ENCODE measurements around the gene NPC2.

Gene NPC2

DNA sequence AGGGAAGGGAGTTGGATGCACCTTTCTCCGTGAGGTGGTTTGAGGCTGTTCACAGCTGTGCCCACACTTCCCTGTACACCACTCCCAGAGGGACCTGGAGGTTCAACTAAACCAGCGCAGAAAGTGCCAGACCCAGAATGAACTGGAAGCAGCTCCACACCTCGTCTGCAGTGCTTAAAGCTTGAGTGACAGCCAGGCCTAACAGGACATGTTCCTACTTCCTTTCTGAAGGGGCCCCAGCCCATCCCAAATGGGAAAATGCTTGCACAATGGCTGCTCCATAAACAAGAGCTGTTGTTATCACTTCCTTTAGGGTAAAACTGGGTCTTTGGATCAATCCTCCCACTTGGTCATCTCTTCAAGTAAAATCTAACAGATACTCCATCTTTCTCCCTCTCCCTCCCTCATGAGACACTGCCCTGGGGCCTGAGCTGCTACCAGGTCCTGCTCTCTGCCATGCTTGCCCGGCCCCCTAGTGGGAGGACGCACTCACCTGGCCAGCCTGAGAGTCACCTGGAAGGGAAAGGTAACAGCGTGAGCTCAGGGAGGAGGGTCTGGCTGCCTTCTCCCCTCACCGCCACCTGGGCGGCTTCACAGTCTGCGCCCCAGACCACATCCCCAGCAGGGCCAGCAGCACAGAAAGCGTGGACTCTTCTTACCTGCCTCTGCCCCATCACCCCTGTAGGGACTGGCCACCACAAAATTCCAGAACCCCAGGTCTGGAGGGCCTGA is 33.9 kb upstream of the NPC2 start:
- TF ChIP-seq ZFX (IDR thresholded peaks at IDR 0.05) = no peak
- TF ChIP-seq, protein P1, sequence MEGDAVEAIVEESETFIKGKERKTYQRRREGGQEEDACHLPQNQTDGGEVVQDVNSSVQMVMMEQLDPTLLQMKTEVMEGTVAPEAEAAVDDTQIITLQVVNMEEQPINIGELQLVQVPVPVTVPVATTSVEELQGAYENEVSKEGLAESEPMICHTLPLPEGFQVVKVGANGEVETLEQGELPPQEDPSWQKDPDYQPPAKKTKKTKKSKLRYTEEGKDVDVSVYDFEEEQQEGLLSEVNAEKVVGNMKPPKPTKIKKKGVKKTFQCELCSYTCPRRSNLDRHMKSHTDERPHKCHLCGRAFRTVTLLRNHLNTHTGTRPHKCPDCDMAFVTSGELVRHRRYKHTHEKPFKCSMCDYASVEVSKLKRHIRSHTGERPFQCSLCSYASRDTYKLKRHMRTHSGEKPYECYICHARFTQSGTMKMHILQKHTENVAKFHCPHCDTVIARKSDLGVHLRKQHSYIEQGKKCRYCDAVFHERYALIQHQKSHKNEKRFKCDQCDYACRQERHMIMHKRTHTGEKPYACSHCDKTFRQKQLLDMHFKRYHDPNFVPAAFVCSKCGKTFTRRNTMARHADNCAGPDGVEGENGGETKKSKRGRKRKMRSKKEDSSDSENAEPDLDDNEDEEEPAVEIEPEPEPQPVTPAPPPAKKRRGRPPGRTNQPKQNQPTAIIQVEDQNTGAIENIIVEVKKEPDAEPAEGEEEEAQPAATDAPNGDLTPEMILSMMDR (conservative IDR thresholded peaks at IDR 0.05) = no peak
- H3K27ac ChIP-seq = no peak overlapping the region

DNA sequence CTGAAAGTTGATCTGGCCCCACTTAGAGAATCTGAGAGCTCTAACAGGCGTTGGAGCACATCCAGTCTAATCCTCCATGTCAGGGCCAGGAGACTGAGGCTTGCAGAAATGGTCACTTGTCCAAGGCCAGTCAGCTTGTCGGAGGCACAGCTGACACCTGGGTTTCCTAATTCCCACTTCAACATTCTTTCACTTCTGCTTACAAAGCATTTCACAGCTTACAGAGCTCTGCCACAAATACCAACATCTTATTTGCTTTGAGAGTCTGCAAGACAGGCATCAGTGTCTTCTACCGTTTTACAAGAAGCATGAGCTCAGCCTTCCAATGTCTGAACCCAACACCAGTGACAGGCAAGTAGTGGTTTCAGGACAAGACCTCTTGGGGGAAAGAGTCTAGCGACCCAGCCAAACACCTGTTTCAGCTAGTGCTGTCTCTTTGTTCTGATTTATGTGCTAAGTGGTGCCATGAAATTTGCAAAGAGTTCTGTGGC is 32.3 kb upstream of the NPC2 start:
- H3K27ac ChIP-seq = no peak overlapping the region

DNA sequence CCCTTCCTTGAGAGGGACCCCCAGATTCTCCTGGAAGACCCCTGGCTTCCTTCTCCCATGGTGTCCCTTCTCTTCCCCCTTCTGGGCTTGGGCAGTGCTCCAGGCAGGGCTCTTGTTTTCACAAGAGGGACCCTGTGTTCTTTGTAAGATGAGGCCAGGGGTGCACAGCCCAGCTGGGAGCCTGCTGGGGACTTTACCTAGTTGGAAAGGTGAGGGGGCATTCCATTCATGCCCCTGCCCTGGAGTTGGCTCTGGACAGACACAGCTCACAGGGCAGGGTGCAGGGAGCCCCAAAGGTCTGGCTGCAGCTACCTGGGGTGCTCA is 31.7 kb upstream of the NPC2 start:
- H3K27ac ChIP-seq = no peak overlapping the region
- TF ChIP-seq, protein P1 (conservative IDR thresholded peaks at IDR 0.05) = no peak
- TF ChIP-seq ZFX (IDR thresholded peaks at IDR 0.05) = no peak

More for the DNA sequence above, 32.3 kb upstream of the NPC2 start:
- TF ChIP-seq, protein P1 (conservative IDR thresholded peaks at IDR 0.05) = no peak
- TF ChIP-seq ZFX (IDR thresholded peaks at IDR 0.05) = no peak

DNA sequence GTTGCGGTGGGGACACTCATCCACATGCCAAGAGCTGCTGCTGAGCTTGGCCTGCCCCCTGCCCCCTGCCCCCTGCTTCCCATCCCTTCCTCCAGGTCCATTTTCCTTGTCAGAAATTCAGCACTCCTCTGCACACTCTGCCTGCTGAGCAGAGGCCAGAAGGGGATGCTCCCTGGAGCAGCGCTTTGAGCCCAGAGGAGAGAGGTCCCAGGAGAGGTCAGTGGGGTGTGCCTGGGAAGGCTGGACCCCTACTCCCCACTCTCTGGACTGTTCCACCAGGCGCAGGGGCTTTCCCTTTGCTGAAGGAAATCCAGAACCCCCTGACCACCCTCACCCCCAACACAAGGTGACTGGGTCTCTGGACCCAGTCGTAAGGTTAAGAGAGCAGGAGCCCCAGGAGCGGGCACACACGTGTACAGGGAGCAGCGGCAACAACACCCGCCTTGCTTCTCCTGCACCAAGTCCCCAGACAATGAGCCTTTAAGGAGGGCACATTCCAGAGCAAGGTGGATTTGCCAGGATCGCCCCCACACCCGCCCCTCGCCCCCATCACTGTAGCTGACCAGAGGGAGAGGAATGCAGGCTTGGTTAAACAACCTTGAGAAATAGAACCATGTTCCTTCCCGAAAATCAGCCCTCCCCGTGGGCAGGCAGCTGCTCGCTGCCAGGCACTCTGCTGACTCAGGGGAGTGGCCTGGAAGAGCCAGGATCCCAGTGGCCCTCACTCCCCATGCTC is 31.1 kb upstream of the NPC2 start:
- no peak overlapping the region for H3K27ac ChIP-seq
- no peak for TF ChIP-seq ZFX (IDR thresholded peaks at IDR 0.05)
- TF ChIP-seq, protein P1 (conservative IDR thresholded peaks at IDR 0.05) = no peak

DNA sequence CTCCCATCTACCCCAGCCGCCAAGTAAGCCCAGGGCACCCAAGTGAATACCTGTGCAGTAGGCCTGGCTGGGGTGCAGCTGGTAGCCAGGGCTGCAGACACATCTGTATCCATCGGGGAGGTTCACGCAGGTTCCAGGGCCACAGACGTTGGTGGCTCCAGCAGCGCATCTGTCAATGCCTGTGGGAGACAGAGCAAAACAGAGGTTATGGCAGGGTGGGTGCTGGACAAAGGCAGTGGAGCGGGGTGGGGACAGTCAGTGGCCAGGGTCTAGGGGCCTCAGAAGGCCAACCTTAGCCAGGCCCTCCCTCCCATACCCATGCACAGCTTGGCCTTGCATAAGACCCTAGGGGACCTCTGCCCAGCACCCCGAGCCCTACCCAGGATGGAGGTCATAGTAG is 29.6 kb upstream of the NPC2 start:
- TF ChIP-seq, protein P1 (conservative IDR thresholded peaks at IDR 0.05) = no peak
- no peak for TF ChIP-seq ZFX (IDR thresholded peaks at IDR 0.05)
- H3K27ac ChIP-seq = no peak overlapping the region

DNA sequence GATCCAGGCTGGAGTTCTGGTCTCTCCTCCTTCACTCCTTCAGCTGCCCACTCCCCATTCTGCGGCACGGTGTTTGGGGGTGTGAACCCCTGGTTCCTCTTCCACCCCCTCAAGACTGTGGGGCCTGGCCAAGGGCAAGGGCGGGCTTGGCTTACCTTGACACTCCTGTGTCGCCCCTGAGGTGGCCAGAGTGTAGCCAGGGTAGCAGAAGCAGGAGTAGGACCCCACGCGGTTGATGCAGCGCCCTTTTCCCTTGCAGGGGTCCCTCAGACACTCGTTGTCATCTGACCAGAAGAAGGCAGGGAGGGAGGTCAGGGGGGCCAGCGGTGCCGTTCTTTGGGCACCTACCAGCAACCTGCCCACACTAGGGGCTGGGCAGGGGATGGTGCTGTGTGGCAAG is 28.7 kb upstream of the NPC2 start:
- TF ChIP-seq ZFX (IDR thresholded peaks at IDR 0.05) = no peak
- TF ChIP-seq, protein P1 (conservative IDR thresholded peaks at IDR 0.05) = no peak
- H3K27ac ChIP-seq = no peak overlapping the region
